Activated T-cell treated with anti-CD3 and anti-CD28 coated beads, Interleukin-2, amount 50 U/mL, for 4 hours (primary cell): ENCODE results near the gene MYLK4. TPM values are rescaled to one million over a fixed set of nuclear protein-coding genes. Genes with fewer than 3 reads are reported as not detected.

ENCODE experiments used
- ATAC-seq, 2 donors: fragments of 200-7000 bp; cut with Tn5 transposase; one replicate each; pipeline ENCODE4 v1.10.0; 2021
- DNase-seq: peaks from one replicate; pipeline ENCODE4 v3.0.0-alpha.2; 2020
- H3K27me3 Mint-ChIP-seq: one replicate; pipeline ENCODE4 v1.8.0; 2021; ENCODE audit warnings: low read depth, mixed read lengths
- H3K36me3 Mint-ChIP-seq: one replicate; pipeline ENCODE4 v1.8.0; 2022; ENCODE audit warnings: mixed read lengths; ENCODE audit not compliant: insufficient read depth
- H3K4me1 Mint-ChIP-seq: one replicate; pipeline ENCODE4 v1.8.0; 2021; ENCODE audit warnings: low read depth, mixed read lengths
- H3K4me3 Mint-ChIP-seq: one replicate; pipeline ENCODE4 v1.8.0; 2021; ENCODE audit warnings: mild to moderate bottlenecking, moderate library complexity, mixed read lengths
- H3K9me3 Mint-ChIP-seq: one replicate; pipeline ENCODE4 v1.8.0; 2021; ENCODE audit warnings: mixed read lengths
- total RNA-seq, 3 donors: library from RNA; stranded (reverse); gene quantifications; one replicate each; pipeline ENCODE4 v1.2.1, GENCODE V29; 2021

MYLK4 gene
- total RNA-seq, 3 donors from 2014 or later = 0.08 to 0.18 (median 0.11) TPM

DNA sequence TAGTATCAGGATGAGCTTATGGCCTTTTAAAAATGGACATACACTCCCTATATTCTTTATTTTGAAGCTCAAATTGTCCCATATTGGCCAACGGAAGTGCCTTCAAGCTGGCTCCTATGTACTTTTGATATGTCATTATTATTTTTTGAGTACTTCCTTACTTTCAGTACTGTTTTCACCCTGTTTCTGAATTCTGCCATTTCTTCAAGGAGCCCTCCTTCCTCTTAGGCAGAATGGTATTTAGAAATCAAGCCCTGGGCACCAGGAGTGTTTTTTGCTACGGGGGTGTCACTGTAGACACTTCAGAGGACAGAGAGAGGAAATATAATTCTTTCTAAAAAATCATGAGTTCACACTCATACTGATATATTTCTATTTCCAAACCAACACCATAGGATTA is 5.5 kb upstream of the MYLK4 start:
- DNase-seq (no peak), ATAC-seq (no peak)
- Mint-ChIP-seq H3K27me3 (peaks cover 18% of the 10 kb centered on the region), H3K36me3 (no peaks in the 10 kb centered on the region), H3K4me1 (peaks cover 6% of the 10 kb centered on the region), H3K4me3 (no peak overlapping the region), H3K9me3 (no peaks in the 10 kb centered on the region)

DNA sequence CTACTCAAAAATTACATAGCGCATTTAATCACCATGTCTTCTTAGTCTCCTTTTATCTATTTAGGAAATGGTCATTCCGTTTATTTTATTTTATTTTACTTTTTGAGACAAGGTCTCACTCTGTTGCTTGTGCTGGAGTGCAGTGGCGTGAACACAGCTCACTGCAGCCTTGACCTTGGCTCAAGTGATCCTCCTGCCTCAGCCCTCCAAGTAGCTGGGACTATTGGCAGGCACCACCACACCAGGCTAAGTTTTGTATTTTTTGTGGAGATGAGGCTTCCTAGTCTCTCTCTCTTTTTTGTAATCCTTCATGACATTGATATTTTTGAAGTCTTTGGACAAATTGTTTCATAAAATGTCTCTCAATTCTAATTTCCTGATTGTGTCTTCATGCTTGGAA is 4.7 kb upstream of the MYLK4 start:
- peaks cover 18% of the 10 kb centered on the region for H3K27me3 Mint-ChIP-seq
- ATAC-seq (no peak), DNase-seq (no peak)
- H3K9me3 Mint-ChIP-seq = no peaks in the 10 kb centered on the region
- no peak overlapping the region for H3K4me3 Mint-ChIP-seq
- H3K4me1 Mint-ChIP-seq = no peaks in the 10 kb centered on the region
- no peaks in the 10 kb centered on the region for H3K36me3 Mint-ChIP-seq

GRCh38 chr6:2754911-2755310 is 4.2 kb upstream of the MYLK4 start:
- ATAC-seq (no peak), DNase-seq (no peak)
- Mint-ChIP-seq H3K4me1 (no peaks in the 10 kb centered on the region), H3K4me3 (no peak overlapping the region), H3K36me3 (no peaks in the 10 kb centered on the region), H3K27me3 (peaks cover 18% of the 10 kb centered on the region), H3K9me3 (no peaks in the 10 kb centered on the region)

DNA sequence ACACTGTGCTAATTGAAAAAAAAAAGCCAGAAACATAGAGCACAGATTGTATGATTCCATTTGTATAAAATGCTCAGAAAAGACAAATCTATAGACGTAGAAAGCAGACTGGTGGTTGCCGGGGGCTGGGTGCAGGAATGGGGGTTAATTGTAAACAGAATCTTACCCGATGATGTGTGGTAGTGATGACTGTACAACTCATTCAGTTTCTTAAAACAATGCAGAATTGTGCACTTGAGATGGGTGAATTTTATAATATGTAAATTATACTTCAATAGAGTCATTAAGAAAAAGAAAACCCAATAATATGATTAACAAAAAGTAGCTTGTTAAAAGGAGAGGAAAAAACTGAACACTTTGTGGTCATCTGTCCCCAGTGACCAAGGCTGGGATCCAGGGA is 3.7 kb upstream of the MYLK4 start:
- Mint-ChIP-seq H3K4me1 (no peaks in the 10 kb centered on the region), H3K9me3 (no peaks in the 10 kb centered on the region), H3K4me3 (no peak overlapping the region), H3K27me3 (peaks cover 18% of the 10 kb centered on the region), H3K36me3 (no peaks in the 10 kb centered on the region)
- DNase-seq = no peak
- ATAC-seq = no peak

- no peaks in the 10 kb centered on the region for H3K36me3 Mint-ChIP-seq
- H3K9me3 Mint-ChIP-seq = no peaks in the 10 kb centered on the region
- no peak overlapping the region for H3K4me3 Mint-ChIP-seq
- no peaks in the 10 kb centered on the region for H3K4me1 Mint-ChIP-seq
- H3K27me3 Mint-ChIP-seq = peaks cover 18% of the 10 kb centered on the region
- DNase-seq = no peak
- no peak for ATAC-seq
These were observed 3.0 kb upstream of the MYLK4 start for GRCh38 chr6:2753743-2754142.

DNA sequence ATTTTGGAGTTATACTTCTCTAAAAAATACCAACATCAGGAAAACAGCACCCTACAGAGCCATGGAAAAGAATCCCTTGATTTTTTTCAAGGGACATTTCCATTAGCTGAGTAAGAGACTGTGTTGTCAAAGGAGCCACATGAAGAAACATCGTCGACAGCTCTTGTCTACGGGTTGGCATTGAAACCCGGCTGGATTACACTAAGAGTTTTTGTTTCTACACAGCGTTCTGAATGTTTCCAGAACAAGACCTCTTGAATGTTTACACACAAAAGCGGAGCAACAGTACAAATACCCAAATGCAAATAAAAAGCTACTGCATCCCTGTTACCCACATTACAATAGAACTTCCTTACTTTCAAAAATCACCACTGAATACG is 2.4 kb upstream of the MYLK4 start:
- no peaks in the 10 kb centered on the region for H3K4me1 Mint-ChIP-seq
- H3K4me3 Mint-ChIP-seq = no peak overlapping the region
- DNase-seq = no peak
- H3K9me3 Mint-ChIP-seq = no peaks in the 10 kb centered on the region
- peaks cover 17% of the 10 kb centered on the region for H3K27me3 Mint-ChIP-seq
- no peaks in the 10 kb centered on the region for H3K36me3 Mint-ChIP-seq
- no peak for ATAC-seq

DNA sequence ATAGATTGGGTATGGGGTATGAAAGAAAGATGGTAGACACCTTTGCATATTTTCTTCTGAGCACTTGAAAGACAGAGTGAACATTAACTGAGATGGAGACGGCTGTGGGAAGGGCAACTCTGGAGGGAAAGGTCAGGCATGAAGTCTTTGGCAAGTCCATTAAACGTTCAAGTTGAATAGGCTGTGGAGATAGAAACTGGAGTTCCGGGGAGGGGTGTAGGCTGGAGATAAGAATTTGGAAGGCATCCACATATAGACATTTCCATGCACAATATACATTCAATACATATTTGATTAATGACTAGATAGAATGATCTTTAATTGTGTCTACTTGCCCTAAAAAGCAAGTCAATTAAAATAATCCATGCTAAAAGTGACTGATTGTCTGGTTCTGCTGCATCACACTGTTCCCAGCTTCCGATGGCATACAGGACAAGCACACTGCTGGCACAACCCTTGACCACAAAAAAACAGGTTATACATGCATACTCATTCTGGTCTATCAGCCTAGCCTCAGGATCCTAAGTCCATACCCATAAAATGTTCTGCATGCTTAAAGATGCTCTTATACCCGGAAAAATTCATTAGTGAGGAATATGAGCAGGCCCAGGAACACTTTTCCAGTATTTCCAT is 1.9 kb upstream of the MYLK4 start:
- H3K4me3 Mint-ChIP-seq = no peak overlapping the region
- DNase-seq (no peak), ATAC-seq (no peak)
- H3K27me3 Mint-ChIP-seq = peaks cover 17% of the 10 kb centered on the region
- H3K36me3 Mint-ChIP-seq = no peaks in the 10 kb centered on the region
- no peaks in the 10 kb centered on the region for H3K9me3 Mint-ChIP-seq
- H3K4me1 Mint-ChIP-seq = no peaks in the 10 kb centered on the region

GRCh38 chr6:2751871-2752270 is 1.1 kb upstream of the MYLK4 start:
- DNase-seq = no peak
- Mint-ChIP-seq H3K27me3 (peaks cover 17% of the 10 kb centered on the region), H3K4me1 (no peaks in the 10 kb centered on the region), H3K36me3 (no peaks in the 10 kb centered on the region), H3K4me3 (no peak overlapping the region), H3K9me3 (no peaks in the 10 kb centered on the region)
- no peak for ATAC-seq

DNA sequence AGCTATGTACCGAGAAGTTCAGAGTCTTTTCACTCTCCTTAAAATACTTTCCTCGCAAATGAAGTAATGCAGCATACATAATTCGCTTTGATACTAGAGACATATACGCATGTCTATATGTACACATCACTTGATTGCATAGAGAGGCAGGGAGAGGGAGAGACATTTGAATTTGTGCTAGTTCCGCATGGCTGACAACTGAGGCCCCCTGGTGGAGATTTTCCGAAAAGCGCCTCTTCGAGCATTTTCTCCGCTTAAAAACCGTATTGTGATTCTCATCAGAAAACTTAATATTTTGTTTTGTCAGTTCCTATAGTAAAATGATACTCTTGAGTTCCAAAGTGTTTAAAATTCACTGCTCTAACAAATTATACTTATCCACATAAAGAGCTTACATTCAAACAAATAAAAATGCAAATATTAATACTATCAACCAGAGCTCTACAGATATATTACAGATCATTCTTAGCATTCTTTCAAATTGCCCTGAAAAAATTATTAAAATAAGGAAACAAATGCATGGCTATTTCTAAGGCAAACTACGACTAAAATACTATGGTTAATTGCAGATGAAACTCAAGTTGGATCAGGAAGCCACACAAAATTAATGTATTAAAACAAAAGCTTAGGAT is 637 bp downstream of the MYLK4 start:
- ATAC-seq (peak; percentile 63 to 69), DNase-seq (peak; percentile 64)
- H3K4me1 Mint-ChIP-seq = no peaks in the 10 kb centered on the region
- H3K9me3 Mint-ChIP-seq = no peaks in the 10 kb centered on the region
- H3K36me3 Mint-ChIP-seq = no peaks in the 10 kb centered on the region
- peaks cover 7% of the 10 kb centered on the region for H3K27me3 Mint-ChIP-seq
- no peak overlapping the region for H3K4me3 Mint-ChIP-seq

DNA sequence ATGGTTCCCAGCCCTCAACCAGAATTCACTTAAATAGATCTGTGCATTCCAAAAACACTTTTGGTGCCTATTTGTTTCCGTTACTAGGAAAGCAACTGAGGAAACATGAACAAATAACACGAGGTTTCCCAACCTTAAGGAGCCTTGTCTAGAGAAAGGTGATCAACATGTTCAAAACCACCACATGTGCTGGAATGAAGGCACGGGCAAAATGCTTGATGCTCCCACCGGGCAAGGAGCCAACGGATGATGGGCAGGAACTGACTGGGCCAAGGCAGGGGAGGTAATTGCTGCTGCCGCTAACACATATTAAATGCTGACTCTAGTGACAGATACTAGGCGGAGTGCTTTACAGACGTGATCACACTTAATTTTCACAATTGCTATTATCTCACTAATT is 2.5 kb downstream of the MYLK4 start:
- H3K27me3 Mint-ChIP-seq = peaks cover 4% of the 10 kb centered on the region
- H3K4me3 Mint-ChIP-seq = no peak overlapping the region
- DNase-seq (no peak), ATAC-seq (no peak)
- no peaks in the 10 kb centered on the region for H3K4me1 Mint-ChIP-seq
- no peaks in the 10 kb centered on the region for H3K9me3 Mint-ChIP-seq
- no peaks in the 10 kb centered on the region for H3K36me3 Mint-ChIP-seq

DNA sequence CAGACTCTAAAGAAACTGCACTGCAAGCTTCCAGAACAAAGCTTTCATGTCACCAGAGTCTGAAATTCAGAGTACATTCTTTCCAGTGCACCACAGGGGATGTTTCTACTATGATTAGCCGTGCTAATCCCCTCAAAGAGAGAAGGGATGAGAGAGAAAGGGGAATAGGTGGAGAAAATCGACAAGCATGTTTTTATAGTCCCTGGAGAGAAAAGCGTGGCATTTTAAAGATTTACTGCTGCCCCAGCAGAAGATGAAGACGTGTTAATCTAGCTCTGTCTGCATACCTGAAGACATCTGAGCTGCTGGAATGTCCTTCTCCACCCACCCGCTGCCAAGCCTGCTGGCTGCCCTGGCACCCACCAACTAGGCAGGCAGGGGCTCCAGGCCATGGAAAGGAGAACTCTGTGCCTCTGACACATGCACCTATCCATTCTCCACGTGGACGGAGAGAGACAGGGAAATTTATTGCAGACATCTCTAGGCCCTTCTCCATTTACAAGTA is 4.1 kb downstream of the MYLK4 start:
- no peak for DNase-seq
- no peaks in the 10 kb centered on the region for H3K4me1 Mint-ChIP-seq
- no peak overlapping the region for H3K4me3 Mint-ChIP-seq
- H3K36me3 Mint-ChIP-seq = no peaks in the 10 kb centered on the region
- H3K27me3 Mint-ChIP-seq = no peaks in the 10 kb centered on the region
- no peak for ATAC-seq
- no peaks in the 10 kb centered on the region for H3K9me3 Mint-ChIP-seq

DNA sequence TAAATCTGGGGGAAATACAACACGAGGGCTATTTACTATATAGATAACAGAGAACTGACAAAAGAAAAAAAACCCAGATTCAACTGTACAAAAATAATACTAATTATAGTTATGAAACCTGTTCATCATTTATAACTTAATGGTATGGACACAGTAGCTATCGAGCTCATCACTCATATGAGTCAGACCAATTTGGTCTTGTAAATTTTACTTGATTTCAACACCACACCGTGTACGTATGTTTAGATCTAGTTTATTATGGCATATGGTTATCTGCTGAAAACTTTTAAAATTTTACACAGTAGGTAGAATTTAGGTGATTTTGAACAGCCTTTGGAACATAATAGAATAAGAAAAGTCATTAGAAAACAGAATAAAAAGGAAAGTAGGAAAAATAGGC is 5.5 kb downstream of the MYLK4 start:
- no peak overlapping the region for H3K4me3 Mint-ChIP-seq
- no peak for ATAC-seq
- H3K36me3 Mint-ChIP-seq = no peaks in the 10 kb centered on the region
- H3K4me1 Mint-ChIP-seq = no peaks in the 10 kb centered on the region
- H3K27me3 Mint-ChIP-seq = no peaks in the 10 kb centered on the region
- no peak for DNase-seq
- H3K9me3 Mint-ChIP-seq = no peaks in the 10 kb centered on the region

DNA sequence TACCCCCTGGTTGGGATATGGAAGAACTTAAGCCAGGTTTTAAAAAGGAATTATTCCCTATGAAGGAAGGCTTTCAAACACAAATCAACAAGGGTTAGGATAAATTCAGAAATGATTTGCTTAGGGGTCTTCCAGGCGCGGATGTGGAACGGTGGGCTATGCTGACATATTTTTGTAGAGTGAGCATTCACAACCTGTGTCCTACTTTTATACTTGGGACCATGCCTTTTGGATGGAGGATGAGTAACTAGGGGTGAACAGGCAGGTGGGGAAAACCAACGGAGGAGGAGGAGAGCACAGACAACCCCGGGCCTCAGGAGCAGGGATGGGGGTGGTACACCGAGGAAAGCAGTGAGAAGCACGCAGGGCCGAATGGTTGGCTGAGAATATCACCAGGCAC is 5.9 kb downstream of the MYLK4 start:
- no peaks in the 10 kb centered on the region for H3K36me3 Mint-ChIP-seq
- H3K27me3 Mint-ChIP-seq = no peaks in the 10 kb centered on the region
- no peak overlapping the region for H3K4me3 Mint-ChIP-seq
- ATAC-seq (no peak), DNase-seq (no peak)
- no peaks in the 10 kb centered on the region for H3K4me1 Mint-ChIP-seq
- no peaks in the 10 kb centered on the region for H3K9me3 Mint-ChIP-seq

DNA sequence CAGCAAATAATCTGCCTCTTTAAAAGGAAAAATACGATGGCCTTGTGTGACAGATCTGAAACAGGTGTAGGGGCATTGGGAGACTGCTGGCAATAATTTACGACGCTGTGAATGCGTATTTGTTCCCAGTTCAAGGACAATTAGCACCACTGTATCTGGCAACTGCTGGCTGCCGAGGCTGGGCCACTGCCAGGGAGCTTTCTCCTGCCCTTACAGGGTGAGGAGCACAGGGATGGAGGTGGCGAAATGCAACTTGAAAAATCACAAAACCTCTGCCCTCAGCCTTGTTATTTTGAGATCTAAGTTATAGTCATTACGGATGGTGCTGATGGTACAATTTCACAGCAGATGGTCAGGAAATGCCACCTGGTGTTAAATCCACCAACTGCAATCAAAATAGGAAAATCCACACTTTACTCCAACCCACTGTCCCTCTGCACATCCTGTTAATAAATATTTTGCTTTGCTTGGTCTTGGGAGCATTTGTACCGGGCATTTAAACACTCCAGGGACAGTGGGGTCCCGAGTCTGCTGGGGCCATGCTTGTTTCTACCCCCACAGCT is 6.4 kb downstream of the MYLK4 start:
- no peaks in the 10 kb centered on the region for H3K27me3 Mint-ChIP-seq
- DNase-seq = no peak
- no peaks in the 10 kb centered on the region for H3K9me3 Mint-ChIP-seq
- H3K4me3 Mint-ChIP-seq = no peak overlapping the region
- H3K4me1 Mint-ChIP-seq = no peaks in the 10 kb centered on the region
- ATAC-seq = no peak
- H3K36me3 Mint-ChIP-seq = no peaks in the 10 kb centered on the region
